ENCODE measurements around the gene ANOS1. TPM values are rescaled to one million over a fixed set of nuclear protein-coding genes. Genes with fewer than 3 reads are reported as not detected.

The ANOS1 gene
- total and polyA plus RNA-seq, 2 of the 8 experiments (the other 6 are each of a cell fraction or from before 2014, with no cell fraction given) = 34.4 to 59.0 TPM

DNA sequence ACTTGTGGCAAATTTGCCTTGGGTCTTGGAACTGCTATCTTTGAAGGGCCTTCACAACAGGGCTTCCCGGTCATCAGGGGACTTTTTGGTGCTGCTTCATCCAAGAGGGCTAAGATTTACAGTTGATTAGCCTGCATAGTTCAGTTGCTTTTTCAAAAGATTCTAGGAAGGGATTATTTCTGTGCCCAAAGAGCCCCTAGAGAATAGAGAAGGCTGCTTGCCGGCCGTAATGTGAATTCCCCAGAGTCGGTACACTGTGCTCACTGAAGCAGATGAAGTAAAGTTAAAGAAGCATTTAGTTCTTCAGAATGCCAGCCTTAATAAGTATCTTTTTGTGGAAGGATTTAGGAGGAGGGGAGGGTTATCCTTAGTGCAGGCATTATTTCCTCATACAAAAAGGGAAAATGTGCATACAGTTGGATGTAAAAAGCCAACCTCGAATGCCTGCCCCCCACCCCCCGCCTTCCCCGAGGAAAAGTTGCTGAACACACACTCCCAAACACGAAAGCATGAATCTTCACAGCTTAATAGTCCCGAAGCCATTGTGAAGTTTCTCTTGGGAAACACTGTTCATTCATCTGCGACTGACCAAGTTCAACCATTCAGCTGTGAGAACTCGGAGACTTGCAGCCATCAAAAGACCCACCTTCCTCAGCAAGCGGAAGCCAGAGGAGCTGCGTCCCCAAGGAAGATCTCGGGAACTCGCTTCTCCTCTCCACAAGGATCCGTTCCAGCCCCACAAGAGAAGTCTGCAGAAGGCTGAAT, 47.6 kb downstream of the ANOS1 start:
- DNase-seq (ENCODE audit: low read depth in 1 of 2, low spot score in 2 of 2) (no peak), FAIRE-seq (peak; percentile 73)
- Histone ChIP-seq H2AFZ (ENCODE audit: low read length) (no peak overlapping the region), H3K9me3 (ENCODE audit: insufficient read depth in 2 of 2, low read depth in 1 of 2, low read length in 1 of 2) (no peaks in the 10 kb centered on the region), H3K14ac (ENCODE audit: insufficient read length) (no peak overlapping the region), H2BK15ac (ENCODE audit: low read length) (no peak overlapping the region), H3K18ac (ENCODE audit: extremely low read depth, low read length) (peak overlapping the region; percentile 48), H2BK5ac (ENCODE audit: low read depth, low read length) (peak overlapping the region; percentile 39; the same call in 1 of the 2 replicates), H4K91ac (replicated peaks; ENCODE audit: insufficient read length, low read length) (no peak overlapping the region), H2AK5ac (ENCODE audit: low read depth, low read length) (no peak overlapping the region), H3K27me3 (replicated peaks in 1 of 4; ENCODE audit: control insufficient read depth in 3 of 4, extremely low read depth in 1 of 4, insufficient read depth in 3 of 4, low read length in 3 of 4) (no peaks in the 10 kb centered on the region), H2BK20ac (ENCODE audit: low read length) (0 out of 2 replicates have a peak overlapping the region, but pooled peaks have one; percentile 48), H3K9ac (replicated peaks in 1 of 4; ENCODE audit: extremely low read depth in 1 of 4, low read depth in 3 of 4, low read length in 3 of 4) (no peak overlapping the region), H3K4ac (replicated peaks; ENCODE audit: insufficient read length, low read depth, low read length) (no peak overlapping the region), H3K23ac (ENCODE audit: insufficient read length) (no peak overlapping the region), H3K23me2 (ENCODE audit: low read depth, low read length) (no peaks in the 10 kb centered on the region), H2BK12ac (ENCODE audit: low read depth, low read length) (no peak overlapping the region), H3K4me3 (ENCODE audit: extremely low read depth in 1 of 4, insufficient read depth in 2 of 4, low read depth in 3 of 4, low read length in 4 of 4) (no peak overlapping the region), H4K5ac (ENCODE audit: insufficient read length, low read depth, low read length) (no peak overlapping the region), H3K79me1 (ENCODE audit: low read depth, low read length) (no peaks in the 10 kb centered on the region), H3K4me2 (ENCODE audit: insufficient read depth in 1 of 2, low read depth in 2 of 2, low read length in 2 of 2) (no peak overlapping the region), H3K79me2 (ENCODE audit: control insufficient read depth in 1 of 2, insufficient read depth in 2 of 2, low read length in 2 of 2) (peaks cover 0 to 43% of the 10 kb centered on the region in 2 experiments; a peak in 2 of 4 replicates), H2BK120ac (replicated peaks; ENCODE audit: low read depth, low read length) (peak overlapping the region; percentile 64), H3K4me1 (replicated peaks in 1 of 4; ENCODE audit: control insufficient read depth in 3 of 4, insufficient read depth in 4 of 4, low read length in 3 of 4) (peaks cover 0 to 9% (median 3%) of the 10 kb centered on the region in 4 experiments; a peak in 3 of 7 replicates), H3K27ac (ENCODE audit: low read depth, low read length) (no peak overlapping the region), H3K36me3 (ENCODE audit: control insufficient read depth in 2 of 4, insufficient read depth in 4 of 4, low read length in 3 of 4) (peaks cover 0 to 3% (median 0%) of the 10 kb centered on the region in 4 experiments; a peak in 1 of 8 replicates), H3K56ac (replicated peaks; ENCODE audit: insufficient read length, low read depth, low read length) (no peak overlapping the region), H4K20me1 (replicated peaks in 1 of 2; ENCODE audit: control insufficient read depth in 1 of 2, insufficient read depth in 2 of 2, low read length in 2 of 2) (no peaks in the 10 kb centered on the region), H4K8ac (ENCODE audit: extremely low read depth, insufficient read depth, low read length) (no peak overlapping the region)
- WGBS, 2 experiments (ENCODE audit: extremely low coverage in 1 of 2, insufficient coverage in 1 of 2, insufficient read length in 1 of 2, insufficient replicate concordance in 2 of 2, low coverage in 1 of 2, low lambda C conversion rate in 2 of 2, missing lambda C conversion rate in 1 of 2) = 78% methylated on average over 16 of the region's 16 CpGs; no CpG with 5 or more reads in 1 of the 2 experiments
- CTCF ChIA-PET (ENCODE audit: partially characterized antibody) = interaction anchor here (2.1 kb wide), 1 partner anchor 9 kb away, joined by 6 read pairs; no protein-coding TSS in a partner anchor
- POLR2A ChIA-PET (ENCODE audit: partially characterized antibody) = no interaction called here
- TF ChIP-seq BACH1 (IDR thresholded peaks at IDR 0.05; ENCODE audit: low read length) = no peak
- TF ChIP-seq TBP (IDR thresholded peaks at IDR 0.05; ENCODE audit: low read depth, low read length) = no peak
- TF ChIP-seq GABPA (IDR thresholded peaks at IDR 0.05; ENCODE audit: borderline replicate concordance, insufficient read depth, low read length) = no peak
- TF ChIP-seq PHF8 (conservative IDR thresholded peaks at IDR 0.05; ENCODE audit: low read depth, low read length) = no peak
- no peak for TF ChIP-seq SAP30 (IDR thresholded peaks at IDR 0.05; ENCODE audit: insufficient read depth, insufficient replicate concordance, low read length)
- TF ChIP-seq, protein P1, sequence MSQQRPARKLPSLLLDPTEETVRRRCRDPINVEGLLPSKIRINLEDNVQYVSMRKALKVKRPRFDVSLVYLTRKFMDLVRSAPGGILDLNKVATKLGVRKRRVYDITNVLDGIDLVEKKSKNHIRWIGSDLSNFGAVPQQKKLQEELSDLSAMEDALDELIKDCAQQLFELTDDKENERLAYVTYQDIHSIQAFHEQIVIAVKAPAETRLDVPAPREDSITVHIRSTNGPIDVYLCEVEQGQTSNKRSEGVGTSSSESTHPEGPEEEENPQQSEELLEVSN (IDR thresholded peaks at IDR 0.05) = no peak
- no peak for TF ChIP-seq EZH2 (IDR thresholded peaks at IDR 0.05; ENCODE audit: low read depth, low read length, severe bottlenecking)
- no peak for TF ChIP-seq EP300 (IDR thresholded peaks at IDR 0.05; ENCODE audit: borderline replicate concordance in 1 of 2, low read depth in 2 of 2, low read length in 2 of 2)
- TF ChIP-seq RBBP5 (IDR thresholded peaks at IDR 0.05; ENCODE audit: borderline replicate concordance, low read depth, low read length) = no peak
- no peak for TF ChIP-seq JUN (IDR thresholded peaks at IDR 0.05; ENCODE audit: low read depth, low read length)
